NCI-H2227 (cell line): ENCODE measurements around the gene TCEAL5.
"Not testable (repeated sequence)": the region's sequence is repeated elsewhere in the genome, so short reads cannot be mapped to it uniquely, and the experiment has no call there.

ENCODE experiments used
- DNase-seq: peaks from one replicate; lab custom pipeline; 2025; ENCODE audit not compliant: unreplicated experiment; lab: John Stamatoyannopoulos, UW

TCEAL5 gene, protein sequence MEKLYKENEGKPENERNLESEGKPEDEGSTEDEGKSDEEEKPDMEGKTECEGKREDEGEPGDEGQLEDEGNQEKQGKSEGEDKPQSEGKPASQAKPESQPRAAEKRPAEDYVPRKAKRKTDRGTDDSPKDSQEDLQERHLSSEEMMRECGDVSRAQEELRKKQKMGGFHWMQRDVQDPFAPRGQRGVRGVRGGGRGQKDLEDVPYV

DNA sequence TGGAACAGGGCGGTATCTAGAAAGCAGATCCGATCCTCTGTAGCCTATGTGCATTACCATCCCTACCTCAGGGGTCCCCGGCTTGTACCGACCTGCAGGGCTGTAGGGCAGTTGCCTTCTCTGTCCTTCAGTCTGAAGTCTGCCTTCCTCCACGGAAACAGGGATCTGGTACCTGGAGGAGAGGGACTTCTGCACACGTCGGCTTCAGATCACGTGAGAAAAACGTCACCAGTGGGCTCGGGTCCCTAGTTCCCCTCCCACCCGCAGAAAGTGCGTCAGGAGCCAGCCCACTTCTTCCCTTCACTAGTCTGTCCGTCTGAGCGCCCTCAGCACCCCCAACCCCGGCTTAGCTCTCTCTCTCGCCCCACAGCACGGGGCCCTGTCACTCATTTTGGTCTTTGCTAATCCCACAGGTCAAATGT is at the start of gene TCEAL5:
TCEAL5 (minus strand) TSS at position 170 of the 422 bp plus-strand sequence. CDS start 2,187 bp downstream, outside the sequence.
- peak; percentile 89 for DNase-seq

DNA sequence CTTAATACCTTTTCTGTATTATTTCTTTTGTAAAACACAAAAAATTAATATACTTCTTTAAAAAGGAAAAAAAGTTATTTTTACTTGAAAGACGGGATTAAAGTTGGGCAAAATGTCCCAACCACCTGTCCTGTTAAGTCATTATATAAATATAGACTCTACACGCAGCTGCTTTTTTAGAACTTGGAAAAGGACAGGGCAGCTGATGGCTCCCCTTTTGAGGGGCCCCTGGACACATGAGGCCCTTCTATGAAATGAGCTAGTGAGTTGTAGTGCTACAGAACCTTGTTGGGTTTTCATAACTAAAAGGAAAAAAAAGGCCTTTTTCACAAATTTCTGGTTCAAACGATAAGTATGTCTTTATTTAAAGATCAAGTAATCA is 34.8 kb upstream of the TCEAL5 start:
- DNase-seq, result no peak

DNA sequence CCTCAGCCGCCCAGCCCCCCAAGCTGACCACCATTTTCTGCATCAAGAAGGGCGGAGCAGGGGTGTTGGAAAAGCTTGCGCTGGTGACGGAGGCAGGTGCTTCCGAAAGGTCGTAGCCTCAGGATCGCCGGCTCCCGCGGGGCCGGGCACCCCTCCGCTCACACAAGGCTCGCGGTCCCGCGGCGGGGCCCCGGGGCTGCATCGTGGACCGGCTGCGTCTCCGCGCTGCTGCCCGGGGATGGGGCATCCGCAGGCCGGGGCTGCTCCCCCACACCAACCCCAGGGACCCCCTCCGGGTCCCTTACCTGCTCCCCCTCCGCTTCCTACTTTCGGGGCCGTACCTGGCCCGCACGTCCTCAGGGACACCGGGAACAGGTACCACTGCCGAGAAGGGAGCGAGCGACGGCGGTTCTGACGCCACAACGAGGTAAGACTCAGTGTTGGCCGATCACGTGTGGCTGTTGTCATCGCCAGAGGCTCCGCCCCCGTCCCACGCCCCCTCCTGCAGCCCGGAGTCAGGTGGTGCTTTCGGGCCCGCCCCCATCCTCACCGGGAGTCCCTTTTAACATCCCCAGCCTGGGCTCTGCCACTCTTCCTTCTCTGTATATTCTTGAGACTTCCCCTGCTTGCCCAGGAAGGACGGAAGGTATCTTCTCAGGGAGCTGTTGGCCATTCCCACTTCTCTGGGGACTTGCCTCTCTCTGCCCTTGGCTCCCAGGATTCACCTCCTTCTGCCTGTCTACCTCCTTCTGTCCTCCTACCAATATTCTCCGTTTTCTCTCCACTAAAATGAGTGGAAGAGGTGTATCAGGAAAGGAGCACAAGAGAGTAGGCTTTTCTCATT is 34.2 kb upstream of the TCEAL5 start, which contains the start of gene BEX2:
BEX2 (minus strand) TSS at position 436 of the 844 bp plus-strand sequence. CDS start 1,014 bp downstream, outside the sequence.
- peak; percentile 91 for DNase-seq

DNA sequence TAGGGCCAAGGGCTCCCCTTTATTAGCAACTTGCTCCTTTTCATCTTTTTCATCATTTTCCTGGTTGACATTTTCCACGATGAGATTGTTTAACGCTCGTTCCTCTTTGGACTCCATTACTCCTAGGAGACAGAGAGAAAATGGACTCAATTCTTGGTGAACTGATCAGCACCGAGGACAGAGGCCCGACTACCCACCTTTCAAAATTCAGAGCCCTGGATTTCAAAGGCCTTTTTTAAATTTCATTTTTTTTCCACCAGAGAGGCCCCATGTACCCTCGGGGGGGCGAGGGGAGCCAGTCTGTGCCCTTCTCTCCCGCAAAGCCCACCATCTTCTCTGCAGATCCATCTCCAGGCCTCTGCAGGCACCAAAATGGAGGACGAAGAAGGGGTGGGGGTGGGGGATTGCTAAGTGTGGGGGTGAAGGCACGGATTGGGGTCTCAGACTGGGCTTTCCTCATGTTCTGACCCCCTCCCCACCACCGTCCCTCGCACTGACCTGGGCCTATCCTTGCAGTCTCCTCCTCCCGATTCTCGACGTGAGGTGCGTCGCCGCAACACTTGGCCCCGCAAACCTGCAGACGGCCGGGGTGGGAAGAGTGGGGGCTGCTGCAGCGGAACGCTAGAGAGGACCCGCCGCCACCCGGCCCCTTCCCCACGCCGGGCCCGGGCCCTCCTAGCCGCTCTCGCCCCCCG is 33.5 kb upstream of the TCEAL5 start:
- DNase-seq, result peak; percentile 46

DNA sequence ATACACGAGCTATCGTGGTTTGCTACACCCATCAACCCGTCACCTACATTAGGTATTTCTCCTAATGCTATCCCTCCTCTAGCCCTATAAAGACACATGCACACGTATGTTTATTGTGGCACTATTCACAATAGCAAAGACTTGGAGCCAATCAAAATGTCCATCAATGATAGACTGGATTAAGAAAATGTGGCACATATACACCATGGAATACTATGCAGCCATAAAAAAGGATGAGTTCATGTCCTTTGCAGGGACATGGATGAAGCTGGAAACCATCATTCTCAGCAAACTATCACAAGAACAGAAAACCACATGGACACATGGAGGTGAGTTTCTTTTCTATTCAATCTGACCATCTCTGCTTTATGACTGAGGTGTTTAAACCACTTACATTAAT is 29.1 kb upstream of the TCEAL5 start:
- DNase-seq, result not testable (repeated sequence)

DNA sequence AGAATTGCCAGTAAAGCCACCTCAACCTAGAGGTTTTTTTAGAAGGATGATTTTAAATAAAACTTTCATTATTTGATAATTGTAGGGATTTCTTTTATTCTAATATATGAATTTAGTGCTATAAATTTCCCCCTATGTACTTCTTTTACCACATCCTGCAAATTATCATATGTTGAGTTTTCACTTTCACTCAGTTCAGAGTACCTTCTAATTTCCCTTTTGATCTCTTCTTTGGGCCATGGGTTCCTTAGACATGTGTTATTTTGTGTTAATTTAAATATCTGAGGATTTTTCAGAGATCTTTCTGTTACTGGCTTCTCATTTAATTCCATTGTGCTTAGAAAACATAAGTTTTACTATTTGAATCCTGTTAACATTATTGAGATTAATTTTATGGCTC is 28.2 kb upstream of the TCEAL5 start:
- DNase-seq, result no peak

DNA sequence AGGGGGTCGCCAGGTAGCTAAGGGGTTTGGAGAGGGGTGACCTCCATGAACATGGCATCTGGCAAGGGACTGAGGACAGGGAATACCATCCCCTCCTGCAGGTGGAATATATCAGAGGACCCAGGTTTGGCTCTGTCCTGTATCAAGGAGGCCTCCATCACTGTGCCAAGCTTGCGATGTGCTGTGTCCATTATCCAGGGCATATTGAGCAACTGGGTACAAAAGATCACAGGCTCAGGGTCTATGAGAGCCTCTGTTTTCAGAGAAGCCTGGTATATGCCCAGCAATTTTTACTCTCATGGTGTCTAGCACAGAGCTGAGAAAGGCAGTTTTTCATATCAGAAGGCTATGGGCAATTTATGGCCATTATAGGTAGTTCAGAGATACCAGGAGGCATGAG is 16.6 kb upstream of the TCEAL5 start:
- no peak for DNase-seq

DNA sequence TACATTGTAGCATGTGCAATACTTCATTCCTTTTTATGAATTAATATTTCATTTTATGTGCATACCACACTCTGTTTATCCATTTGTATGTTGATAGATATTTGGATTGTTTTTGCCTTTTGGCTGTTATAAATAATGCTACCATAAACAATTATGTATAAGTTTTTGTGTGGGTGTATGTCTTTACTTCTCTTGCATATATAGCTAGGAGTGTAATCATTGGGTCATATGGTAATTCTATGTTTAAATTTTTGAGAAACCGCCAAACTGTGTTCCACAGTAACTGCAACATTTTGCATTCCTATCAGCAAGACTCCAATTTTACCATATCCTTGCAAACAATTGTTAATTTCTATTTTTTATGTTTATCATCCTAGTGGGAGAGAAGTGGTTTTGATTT is 3.1 kb upstream of the TCEAL5 start:
- no peak for DNase-seq

DNA sequence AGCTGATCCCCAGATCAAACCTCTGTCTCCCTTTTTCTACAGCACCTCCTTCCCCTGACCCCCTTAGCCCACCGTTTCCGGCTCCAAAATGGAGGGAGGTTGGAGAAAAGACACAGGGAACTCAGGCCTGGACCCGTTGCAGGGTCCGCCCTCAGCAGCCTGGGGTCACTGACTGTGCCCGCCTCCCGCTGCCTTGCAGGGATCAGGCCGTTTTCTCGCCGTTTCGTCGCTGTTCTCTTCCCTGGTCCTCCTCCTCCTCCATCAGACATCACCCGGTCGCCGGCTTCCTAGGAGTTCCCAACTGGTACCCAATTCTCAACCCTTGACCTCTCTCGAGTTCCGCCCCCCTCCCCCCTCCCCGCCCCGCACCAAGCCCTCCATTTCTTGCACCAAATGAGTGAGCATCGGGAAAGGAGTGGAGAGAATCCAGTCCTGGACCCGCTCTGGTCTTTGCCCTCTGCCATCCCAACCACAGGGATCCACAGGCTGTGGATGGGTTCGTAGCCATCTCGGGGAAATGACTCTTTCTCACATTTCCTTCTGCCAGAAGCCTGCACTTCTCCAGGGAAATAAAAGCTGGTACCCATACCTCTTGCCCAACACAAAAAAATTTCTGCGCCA is 493 bp downstream of the TCEAL5 start:
- peak; percentile 27 for DNase-seq

DNA sequence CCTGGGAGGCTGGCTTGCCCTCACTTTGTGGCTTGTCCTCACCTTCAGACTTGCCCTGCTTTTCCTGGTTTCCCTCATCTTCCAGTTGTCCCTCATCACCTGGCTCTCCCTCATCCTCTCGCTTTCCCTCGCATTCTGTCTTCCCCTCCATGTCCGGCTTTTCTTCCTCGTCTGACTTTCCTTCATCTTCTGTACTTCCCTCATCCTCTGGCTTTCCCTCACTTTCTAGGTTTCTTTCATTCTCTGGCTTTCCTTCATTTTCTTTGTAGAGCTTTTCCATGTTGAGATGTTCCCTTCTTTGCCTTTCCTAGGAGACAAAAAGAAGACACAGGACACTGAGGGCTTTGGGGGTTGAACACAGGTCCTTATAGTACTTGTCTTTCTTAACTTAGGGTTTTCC is 2.3 kb downstream of the TCEAL5 start:
- no peak for DNase-seq

DNA sequence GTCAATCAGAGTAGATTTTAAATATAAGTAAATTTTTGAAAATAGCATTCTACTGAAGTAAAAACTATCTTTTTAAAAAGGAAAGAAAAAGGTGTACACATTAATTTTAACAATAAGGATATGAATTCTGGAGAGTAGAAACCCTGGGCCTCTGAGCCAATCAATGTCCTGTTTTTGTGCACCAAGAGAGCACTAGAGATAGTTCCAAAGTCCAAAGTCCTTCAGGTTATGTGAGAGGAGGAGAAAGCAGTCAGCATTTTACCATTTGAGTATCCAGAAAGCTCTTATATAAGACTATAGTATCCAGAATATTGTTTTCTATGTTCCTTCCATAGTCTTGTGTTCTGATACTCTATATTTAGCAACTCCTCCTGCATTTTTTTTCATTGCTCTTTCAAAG is 18.3 kb downstream of the TCEAL5 start:
- no peak for DNase-seq

DNA sequence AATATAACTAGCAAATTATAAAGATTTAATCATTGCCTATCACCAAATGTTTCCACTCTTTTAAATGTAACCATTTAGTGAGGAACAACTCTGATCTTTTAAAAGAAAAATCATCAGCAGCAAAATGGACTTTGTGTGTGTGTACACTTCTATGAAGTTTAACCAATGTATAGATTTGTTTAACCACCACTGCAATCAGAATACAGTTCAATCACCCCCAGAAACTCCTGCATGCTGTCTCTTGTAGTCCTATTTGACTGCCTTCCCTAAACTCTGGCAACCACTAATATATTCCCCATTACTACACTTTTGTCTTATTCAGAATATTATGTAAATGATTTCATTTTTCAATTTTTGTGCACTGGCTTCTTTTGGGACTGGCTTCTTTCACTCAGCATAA is 19.9 kb downstream of the TCEAL5 start:
- DNase-seq, result no peak

DNA sequence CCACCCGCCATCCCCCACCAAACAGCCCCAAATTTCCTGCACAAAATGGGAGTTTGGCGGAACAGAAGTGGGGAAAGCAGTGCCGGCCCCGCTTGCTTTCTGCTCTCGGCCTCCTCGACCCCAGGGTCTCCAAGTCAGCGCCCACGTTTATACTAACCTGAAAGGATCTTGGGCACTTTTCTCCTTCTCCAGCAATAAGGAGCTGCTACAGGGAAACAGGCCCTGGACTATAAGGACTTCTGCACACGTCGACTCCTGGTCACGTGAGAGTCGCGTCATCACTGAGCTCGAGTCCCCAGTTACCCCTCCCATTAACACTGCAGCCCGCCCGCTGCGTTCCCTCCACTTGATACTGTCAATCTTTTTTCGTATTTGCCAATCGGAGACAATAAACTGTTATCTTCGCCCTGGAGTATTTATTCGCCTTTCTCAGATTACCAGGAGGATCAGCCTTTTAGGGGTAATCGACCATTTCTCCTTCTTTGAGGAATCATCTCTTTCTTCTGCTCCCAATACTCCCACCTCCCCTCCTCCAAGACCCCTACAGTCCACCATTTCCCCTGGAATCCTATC is 21.5 kb downstream of the TCEAL5 start, which contains the start of gene TCEAL8:
TCEAL8 (minus strand) TSS at position 235 of the 573 bp plus-strand sequence. CDS start 1,176 bp downstream, outside the sequence.
- peak; percentile 92 for DNase-seq

DNA sequence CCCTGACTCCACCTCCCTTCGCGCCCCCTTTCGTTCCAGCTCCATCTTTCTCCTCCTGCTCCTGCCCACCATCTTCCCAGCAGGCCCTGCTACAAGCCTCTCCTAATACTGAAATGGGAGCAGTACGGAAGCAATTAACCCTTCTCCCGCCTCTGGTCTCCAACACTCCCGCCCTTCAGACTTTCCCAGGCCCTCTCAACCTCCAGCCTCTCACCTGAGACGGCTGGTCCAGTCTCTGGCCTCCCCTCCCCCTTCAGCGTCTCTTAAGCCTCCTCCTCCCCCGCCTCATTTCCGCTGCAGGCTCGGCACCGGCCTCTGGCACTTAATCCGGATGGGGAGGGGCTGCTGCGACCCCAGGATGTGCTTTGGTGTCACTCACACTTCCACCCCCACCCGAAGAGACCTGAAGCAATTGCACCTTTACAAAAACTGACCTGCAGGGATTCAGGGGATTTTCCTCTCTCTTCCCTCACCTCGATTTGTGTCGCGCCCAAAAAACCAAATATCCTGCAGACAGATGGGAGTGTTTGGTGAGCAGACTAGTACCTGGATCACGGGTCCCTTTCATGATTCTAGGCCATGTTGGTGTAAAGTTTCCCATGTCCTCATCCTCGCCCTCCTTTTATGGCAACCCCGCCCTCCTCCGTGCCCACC is 22.3 kb downstream of the TCEAL5 start:
- peak; percentile 77 for DNase-seq

DNA sequence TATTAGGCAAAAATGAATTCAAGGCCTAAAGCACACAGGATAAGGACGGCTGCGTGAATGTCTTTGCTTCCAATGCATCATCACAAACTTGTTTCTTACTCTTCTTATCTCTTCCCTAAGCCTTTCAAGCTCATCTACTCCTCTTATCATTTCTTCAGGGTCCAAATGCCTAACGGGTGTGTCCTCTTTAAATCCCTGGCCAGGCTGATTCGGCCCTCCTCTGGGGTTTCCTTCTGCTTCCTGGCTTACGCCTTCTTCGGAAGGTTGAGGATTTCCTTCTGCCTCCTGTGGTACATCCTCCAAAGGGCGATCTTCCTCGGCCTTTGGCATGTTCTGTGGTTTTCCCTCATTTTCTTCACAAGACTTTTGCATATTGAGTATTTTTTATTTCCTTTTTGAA is 22.9 kb downstream of the TCEAL5 start:
- peak; percentile 29 for DNase-seq

DNA sequence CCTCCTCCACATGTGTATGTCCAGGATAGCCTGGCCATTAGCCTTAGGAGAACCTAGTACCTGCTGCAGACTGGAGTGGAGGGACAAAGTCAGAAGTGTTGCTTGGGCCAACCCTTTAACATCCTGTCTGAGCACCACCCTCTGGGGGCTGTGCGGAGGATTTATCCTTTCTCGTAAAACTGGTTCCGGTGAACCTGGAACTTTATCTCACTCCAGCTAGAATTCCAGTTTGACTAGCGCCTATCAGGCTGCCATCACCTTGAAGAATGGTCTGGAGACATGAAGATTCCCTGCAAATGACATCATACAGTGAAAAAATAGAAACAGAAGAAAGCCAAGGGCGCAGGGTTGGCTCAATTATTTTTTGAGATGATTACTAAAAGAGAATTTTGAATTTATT is 25.6 kb downstream of the TCEAL5 start:
- DNase-seq, result no peak

DNA sequence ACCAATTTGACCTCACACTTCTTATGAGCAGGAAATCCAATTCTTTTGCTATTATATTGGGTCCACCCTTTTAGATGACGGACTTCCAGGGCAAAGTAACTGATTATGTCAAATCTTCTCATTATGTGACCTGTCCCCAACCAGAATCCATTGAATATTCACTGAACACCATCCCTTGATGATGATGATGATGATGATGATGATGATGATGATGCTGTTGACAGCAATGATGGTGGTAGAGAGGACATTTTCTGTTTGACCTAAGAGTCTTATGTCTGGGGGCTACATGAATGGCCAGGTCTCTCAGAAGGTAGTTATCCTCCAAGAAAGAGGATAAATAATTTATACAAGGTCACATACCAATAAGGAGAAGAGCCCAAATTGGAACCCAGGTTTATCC is 26.7 kb downstream of the TCEAL5 start:
- no peak for DNase-seq

DNA sequence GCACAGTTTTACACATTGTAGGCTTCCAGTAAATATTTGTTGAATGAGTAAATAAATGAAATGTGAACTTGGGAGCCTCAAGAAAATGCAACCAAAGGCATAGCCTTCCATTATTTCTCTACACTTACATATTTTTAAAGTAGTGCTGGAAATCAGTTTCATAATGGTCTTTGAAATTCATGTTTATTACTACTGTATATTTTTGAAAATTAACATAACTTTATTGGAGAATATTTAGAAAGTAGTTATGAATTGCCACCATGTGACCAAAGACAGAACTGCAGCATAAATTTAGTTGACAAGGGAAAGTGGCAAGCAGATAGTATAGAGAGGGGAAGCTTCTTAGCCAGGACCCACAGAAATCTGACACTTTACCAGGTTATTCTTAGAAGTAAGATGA is 28.0 kb downstream of the TCEAL5 start:
- DNase-seq, result peak; percentile 22

DNA sequence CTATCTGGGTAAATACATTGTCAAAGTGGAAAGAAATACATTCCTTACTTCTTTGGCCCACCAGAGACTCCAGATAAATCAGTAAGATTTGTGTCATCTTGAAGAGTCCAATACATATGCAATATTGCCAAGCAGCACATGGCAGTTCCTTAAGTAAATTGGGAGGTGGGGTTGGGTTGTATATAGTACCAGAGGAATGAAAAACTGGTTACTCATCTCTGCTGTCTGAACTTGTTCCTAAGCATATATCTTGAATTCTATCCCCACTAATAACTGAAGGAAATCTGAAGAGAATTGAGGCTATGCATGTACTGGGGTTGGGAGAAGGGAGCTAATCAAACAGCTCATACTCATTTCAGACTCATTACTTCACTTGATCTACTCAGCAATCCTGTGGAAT is 36.4 kb downstream of the TCEAL5 start:
- DNase-seq, result no peak

DNA sequence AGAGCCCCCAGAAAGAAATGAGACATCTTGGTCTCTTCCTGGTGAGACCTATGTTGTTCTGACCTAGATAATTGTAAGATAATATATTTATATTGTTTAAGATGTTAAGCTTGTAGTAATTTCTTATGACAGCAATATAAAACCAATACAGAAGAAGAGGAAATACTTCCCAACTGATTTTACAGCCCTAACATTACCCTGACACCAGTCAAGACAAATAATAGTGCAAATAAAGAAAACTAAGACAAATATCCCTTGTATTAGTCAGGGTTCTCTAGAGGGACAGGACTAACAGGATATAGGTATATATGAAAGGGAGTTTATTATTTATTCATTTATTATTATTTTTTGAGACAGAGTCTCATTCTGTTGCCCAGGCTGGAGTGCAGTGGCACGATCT is 40.3 kb downstream of the TCEAL5 start:
- DNase-seq, result no peak
